GM12878 (cell line): ENCODE results near the gene MCEMP1. TPM values are rescaled to one million over a fixed set of nuclear protein-coding genes. Genes with fewer than 3 reads are reported as not detected.

Experiments used
- BACH1 ChIP-seq: fragments of 450-650 bp; IDR thresholded peaks from 2 replicates; pipeline ENCODE4 v1.6.1; 2017; ENCODE audit warnings: mild to moderate bottlenecking, borderline replicate concordance
- CBX3 ChIP-seq: fragments of 200-600 bp; sonication (generic); IDR thresholded peaks from 2 replicates; pipeline ENCODE4 v1.6.1; 2016; ENCODE audit warnings: low read depth, borderline replicate concordance
- EP300 ChIP-seq, 2 experiments: fragments of 150-350 bp in 1 of 2; IDR thresholded peaks; 2 replicates each; pipeline ENCODE4 v1.6.1; 2011 to 2012; ENCODE audit warnings: low read depth in 2 of 2, low read length in 2 of 2, borderline replicate concordance in 1 of 2, improper control_type of control experiment in 1 of 2, inconsistent platforms in 1 of 2; ENCODE audit not compliant: control insufficient read depth in 1 of 2
- IKZF2 ChIP-seq, 2 experiments: fragments of 450-650 bp; IDR thresholded peaks; 2 replicates each; pipeline ENCODE4 v1.6.1; 2017; ENCODE audit warnings: mild to moderate bottlenecking in 2 of 2, moderate library complexity in 2 of 2
- MEF2A ChIP-seq: IDR thresholded peaks from 2 replicates; pipeline ENCODE4 v1.6.1; 2011; ENCODE audit warnings: low read depth, mild to moderate bottlenecking, low read length, moderate library complexity; ENCODE audit not compliant: insufficient read depth
- MLLT1 ChIP-seq: fragments of 450-650 bp; IDR thresholded peaks from 2 replicates; pipeline ENCODE4 v1.6.1; 2016; ENCODE audit warnings: mild to moderate bottlenecking
- MXI1 ChIP-seq: fragments of 150-350 bp; IDR thresholded peaks from 2 replicates; pipeline ENCODE4 v1.6.1; 2011; ENCODE audit warnings: low read depth, mild to moderate bottlenecking, inconsistent platforms, low read length, improper control_type of control experiment
- PAX5 ChIP-seq: IDR thresholded peaks from 2 replicates; pipeline ENCODE4 v1.6.1; 2011; ENCODE audit warnings: low read depth, low read length, borderline replicate concordance
- PBX3 ChIP-seq: IDR thresholded peaks from 2 replicates; pipeline ENCODE4 v1.6.1; 2011; ENCODE audit warnings: mild to moderate bottlenecking, low read depth, low read length, moderate library complexity; ENCODE audit not compliant: insufficient replicate concordance
- RAD51 ChIP-seq: fragments of 450-650 bp; IDR thresholded peaks from 2 replicates; pipeline ENCODE4 v1.6.1; 2016; ENCODE audit warnings: moderate library complexity, mild to moderate bottlenecking, inconsistent platforms
- SMC3 ChIP-seq: IDR thresholded peaks from 2 replicates; pipeline ENCODE4 v1.6.1; 2011; ENCODE audit warnings: low read length, improper control_type of control experiment, borderline replicate concordance
- SPI1 ChIP-seq: IDR thresholded peaks from 2 replicates; pipeline ENCODE4 v1.6.1; 2011; ENCODE audit warnings: low read depth, mild to moderate bottlenecking, low read length, moderate library complexity, borderline replicate concordance; ENCODE audit not compliant: insufficient read depth
- TCF3 ChIP-seq: IDR thresholded peaks from 2 replicates; pipeline ENCODE4 v1.6.1; 2012; ENCODE audit warnings: low read depth, mild to moderate bottlenecking, low read length, borderline replicate concordance; ENCODE audit not compliant: insufficient read depth
- USF1 ChIP-seq: IDR thresholded peaks from 2 replicates; pipeline ENCODE4 v1.6.1; 2011; ENCODE audit warnings: borderline replicate concordance, low read depth, mild to moderate bottlenecking, moderate library complexity, mixed read lengths, low read length; ENCODE audit not compliant: insufficient read depth; ENCODE audit errors: extremely low read length
- polyA plus RNA-seq, 11 experiments: library from polyadenylated mRNA; depleted of rRNA in 4 of 11; unstranded in 6 of 11; stranded (reverse) in 5 of 11; fragments of >200 nt; fragmentation: Nextera tagmentation in 4 of 11; fragmentation: Illumina TruSeq in 1 of 11; extraction: Ambion mirVana in 4 of 11; extraction: Trizol in 1 of 11; gene quantifications; 1 replicate in 1 of 11; 2 replicates in 10 of 11; pipeline versions ENCODE4 v1.2.1 to v1.2.3, GENCODE V29; 2011 to 2016; ENCODE audit warnings: inconsistent platforms in 2 of 11, missing spikeins in 2 of 11, low read depth in 1 of 11
- total RNA-seq, 4 experiments: library from RNA; depleted of rRNA in 3 of 4; stranded (reverse); fragments of >200 nt in 3 of 4; fragmentation: Illumina TruSeq in 1 of 4; extraction: Trizol in 1 of 4; gene quantifications; 2 replicates each; pipeline versions ENCODE4 v1.2.1 to v1.2.3, GENCODE V29; 2013 to 2021
- TF ChIP-seq, protein P1 (sequence below), 3 experiments: IDR thresholded peaks in 2 of 3; conservative IDR thresholded peaks in 1 of 3; 2 replicates each; pipeline ENCODE4 v1.5.1; 2011; ENCODE audit warnings: low read depth in 3 of 3, low read length in 3 of 3, mild to moderate bottlenecking in 3 of 3, control low read depth in 2 of 3, moderate library complexity in 2 of 3, inconsistent platforms in 1 of 3, mixed read lengths in 1 of 3; ENCODE audit not compliant: control insufficient read depth in 2 of 3, insufficient read depth in 1 of 3; ENCODE audit errors: extremely low read depth in 1 of 3
- TF ChIP-seq, protein P2 (sequence below): fragments of 150-350 bp; IDR thresholded peaks from 2 replicates; pipeline ENCODE4 v1.6.1; 2016; ENCODE audit warnings: low read depth, low read length

MCEMP1 gene
- total and polyA plus RNA-seq, 10 of the 15 experiments (the other 5 are each of a cell fraction or from before 2014, with no cell fraction given): 0.08 to 0.55 (median 0.26) TPM; not detected in 1

GRCh38 chr19:7678971-7679751 lies 2.3 kb downstream of the MCEMP1 start (continued):
- TF ChIP-seq, protein P1, sequence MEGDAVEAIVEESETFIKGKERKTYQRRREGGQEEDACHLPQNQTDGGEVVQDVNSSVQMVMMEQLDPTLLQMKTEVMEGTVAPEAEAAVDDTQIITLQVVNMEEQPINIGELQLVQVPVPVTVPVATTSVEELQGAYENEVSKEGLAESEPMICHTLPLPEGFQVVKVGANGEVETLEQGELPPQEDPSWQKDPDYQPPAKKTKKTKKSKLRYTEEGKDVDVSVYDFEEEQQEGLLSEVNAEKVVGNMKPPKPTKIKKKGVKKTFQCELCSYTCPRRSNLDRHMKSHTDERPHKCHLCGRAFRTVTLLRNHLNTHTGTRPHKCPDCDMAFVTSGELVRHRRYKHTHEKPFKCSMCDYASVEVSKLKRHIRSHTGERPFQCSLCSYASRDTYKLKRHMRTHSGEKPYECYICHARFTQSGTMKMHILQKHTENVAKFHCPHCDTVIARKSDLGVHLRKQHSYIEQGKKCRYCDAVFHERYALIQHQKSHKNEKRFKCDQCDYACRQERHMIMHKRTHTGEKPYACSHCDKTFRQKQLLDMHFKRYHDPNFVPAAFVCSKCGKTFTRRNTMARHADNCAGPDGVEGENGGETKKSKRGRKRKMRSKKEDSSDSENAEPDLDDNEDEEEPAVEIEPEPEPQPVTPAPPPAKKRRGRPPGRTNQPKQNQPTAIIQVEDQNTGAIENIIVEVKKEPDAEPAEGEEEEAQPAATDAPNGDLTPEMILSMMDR (IDR thresholded peaks at IDR 0.05 in 2 of 3, conservative IDR thresholded peaks at IDR 0.05 in 1 of 3; ENCODE audit: control insufficient read depth in 2 of 3, extremely low read depth in 1 of 3, insufficient read depth in 1 of 3, low read depth in 3 of 3, low read length in 3 of 3): peak; percentile 63 to 90 (median 86)
- peak; percentile 55; the same call in 1 of the 2 replicates for TF ChIP-seq BACH1
- peak; percentile 57; the same call in 1 of the 2 replicates for TF ChIP-seq TCF3
- TF ChIP-seq EP300 (IDR thresholded peaks at IDR 0.05; ENCODE audit: borderline replicate concordance in 1 of 2, control insufficient read depth in 1 of 2, low read depth in 2 of 2, low read length in 2 of 2): no peak
- TF ChIP-seq SPI1: no peak
- peak; percentile 92 for TF ChIP-seq SMC3
- TF ChIP-seq, protein P2, sequence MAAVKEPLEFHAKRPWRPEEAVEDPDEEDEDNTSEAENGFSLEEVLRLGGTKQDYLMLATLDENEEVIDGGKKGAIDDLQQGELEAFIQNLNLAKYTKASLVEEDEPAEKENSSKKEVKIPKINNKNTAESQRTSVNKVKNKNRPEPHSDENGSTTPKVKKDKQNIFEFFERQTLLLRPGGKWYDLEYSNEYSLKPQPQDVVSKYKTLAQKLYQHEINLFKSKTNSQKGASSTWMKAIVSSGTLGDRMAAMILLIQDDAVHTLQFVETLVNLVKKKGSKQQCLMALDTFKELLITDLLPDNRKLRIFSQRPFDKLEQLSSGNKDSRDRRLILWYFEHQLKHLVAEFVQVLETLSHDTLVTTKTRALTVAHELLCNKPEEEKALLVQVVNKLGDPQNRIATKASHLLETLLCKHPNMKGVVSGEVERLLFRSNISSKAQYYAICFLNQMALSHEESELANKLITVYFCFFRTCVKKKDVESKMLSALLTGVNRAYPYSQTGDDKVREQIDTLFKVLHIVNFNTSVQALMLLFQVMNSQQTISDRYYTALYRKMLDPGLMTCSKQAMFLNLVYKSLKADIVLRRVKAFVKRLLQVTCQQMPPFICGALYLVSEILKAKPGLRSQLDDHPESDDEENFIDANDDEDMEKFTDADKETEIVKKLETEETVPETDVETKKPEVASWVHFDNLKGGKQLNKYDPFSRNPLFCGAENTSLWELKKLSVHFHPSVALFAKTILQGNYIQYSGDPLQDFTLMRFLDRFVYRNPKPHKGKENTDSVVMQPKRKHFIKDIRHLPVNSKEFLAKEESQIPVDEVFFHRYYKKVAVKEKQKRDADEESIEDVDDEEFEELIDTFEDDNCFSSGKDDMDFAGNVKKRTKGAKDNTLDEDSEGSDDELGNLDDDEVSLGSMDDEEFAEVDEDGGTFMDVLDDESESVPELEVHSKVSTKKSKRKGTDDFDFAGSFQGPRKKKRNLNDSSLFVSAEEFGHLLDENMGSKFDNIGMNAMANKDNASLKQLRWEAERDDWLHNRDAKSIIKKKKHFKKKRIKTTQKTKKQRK: no peak
- TF ChIP-seq CBX3: no peak
- TF ChIP-seq USF1: peak; percentile 83
- TF ChIP-seq PAX5: peak; percentile 96
- TF ChIP-seq MXI1: peak; percentile 26; the same call in 1 of the 2 replicates
- 0 out of 4 replicates have a peak, but pooled peaks of 1 of the 2 experiments have one; percentile 19 for TF ChIP-seq IKZF2 (IDR thresholded peaks at IDR 0.05)
- TF ChIP-seq RAD51: peak; percentile 91
- TF ChIP-seq MLLT1: 0 out of 2 replicates have a peak, but pooled peaks have one; percentile 24
- TF ChIP-seq MEF2A: no peak
- peak; percentile 67 for TF ChIP-seq PBX3
